K562 (cell line): ENCODE data around the gene FIBP. TPM values are rescaled to one million over a fixed set of nuclear protein-coding genes. Genes with fewer than 3 reads are reported as not detected.
A peak's percentile ranks its signal among the peaks of the same experiment; 100 is the strongest.

Source experiments
- ARNT ChIP-seq, 2 experiments: fragments of 450-650 bp; IDR thresholded peaks; 2 replicates each; pipeline ENCODE4 v1.6.1; 2016; ENCODE audit warnings: mild to moderate bottlenecking in 1 of 2
- CBX3 ChIP-seq, 2 experiments: IDR thresholded peaks; 1 replicate in 1 of 2; 2 replicates in 1 of 2; pipeline ENCODE4 v1.6.1; 2012; ENCODE audit warnings: inconsistent platforms in 2 of 2, low read length in 2 of 2, borderline replicate concordance in 1 of 2, control low read depth in 1 of 2
- CC2D1A ChIP-seq: fragments of 450-650 bp; IDR thresholded peaks from 2 replicates; pipeline ENCODE4 v1.6.1; 2017; ENCODE audit warnings: mild to moderate bottlenecking
- CREM ChIP-seq: IDR thresholded peaks from 2 replicates; pipeline ENCODE4 v1.6.1; 2014; ENCODE audit warnings: antibody characterized with exemption, low read depth
- CTBP1 ChIP-seq: fragments of 450-650 bp; IDR thresholded peaks from 2 replicates; pipeline ENCODE4 v1.6.1; 2016; ENCODE audit warnings: borderline replicate concordance
- E2F3 ChIP-seq: fragments of 250-450 bp; sonication (Bioruptor Pico); IDR thresholded peaks from 2 replicates; pipeline ENCODE4 v1.4.0; 2020; ENCODE audit warnings: mild to moderate bottlenecking
- HCFC1 ChIP-seq: IDR thresholded peaks from 2 replicates; pipeline ENCODE4 v1.6.1; 2012; ENCODE audit warnings: low read depth, low read length, improper control_type of control experiment
- HDAC2 ChIP-seq: fragments of 450-650 bp; IDR thresholded peaks from 2 replicates; pipeline ENCODE4 v1.6.1; 2016; ENCODE audit warnings: mild to moderate bottlenecking
- HSF4 ChIP-seq: fragments of 250-450 bp; sonication (Bioruptor Pico); IDR thresholded peaks from 2 replicates; pipeline ENCODE4 v2.1.2; 2022; ENCODE audit warnings: mild to moderate bottlenecking, moderate library complexity, borderline replicate concordance
- ILF3 ChIP-seq: fragments of 450-650 bp; IDR thresholded peaks from 2 replicates; pipeline ENCODE4 v1.6.1; 2018; ENCODE audit warnings: antibody characterized with exemption, mild to moderate bottlenecking, moderate library complexity, borderline replicate concordance
- KAT7 ChIP-seq: sonication (generic); formaldehyde crosslinking; IDR thresholded peaks from 2 replicates; pipeline ENCODE4 v1.8.0; 2022; ENCODE audit warnings: missing genetic modification reagents, mild to moderate bottlenecking, borderline replicate concordance
- KDM5B ChIP-seq: fragments of 200-600 bp; sonication (generic); IDR thresholded peaks from 2 replicates; pipeline ENCODE4 v1.6.1; 2012; ENCODE audit warnings: low read depth, mild to moderate bottlenecking, moderate library complexity, low read length, control low read depth, inconsistent platforms; ENCODE audit not compliant: insufficient replicate concordance
- MEF2D ChIP-seq: conservative IDR thresholded peaks from 2 replicates; pipeline ENCODE4 v1.6.1; 2016; ENCODE audit warnings: low read depth, missing genetic modification characterization, missing compliant biosample characterization
- NCOA1 ChIP-seq: fragments of 450-650 bp; IDR thresholded peaks from 2 replicates; pipeline ENCODE4 v1.6.1; 2016; ENCODE audit warnings: low read depth
- NFYB ChIP-seq: IDR thresholded peaks from 2 replicates; pipeline ENCODE4 v1.6.1; 2011; ENCODE audit warnings: mild to moderate bottlenecking, moderate library complexity; ENCODE audit not compliant: insufficient read length; ENCODE audit errors: extremely low read depth
- RAD51 ChIP-seq: fragments of 450-650 bp; IDR thresholded peaks from 2 replicates; pipeline ENCODE4 v1.7.1; 2016; ENCODE audit warnings: low read depth, mild to moderate bottlenecking, borderline replicate concordance
- RB1 ChIP-seq: fragments of 450-650 bp; IDR thresholded peaks from 2 replicates; pipeline ENCODE4 v1.6.1; 2017; ENCODE audit warnings: low read depth, mild to moderate bottlenecking
- SAP30 ChIP-seq: fragments of 200-600 bp; sonication (generic); IDR thresholded peaks from 2 replicates; pipeline ENCODE4 v1.6.1; 2012; ENCODE audit warnings: borderline replicate concordance, low read depth, mild to moderate bottlenecking, moderate library complexity, low read length, control low read depth, inconsistent platforms; ENCODE audit not compliant: insufficient read depth, poor library complexity, severe bottlenecking
- SOX6 ChIP-seq: fragments of 450-650 bp; IDR thresholded peaks from 2 replicates; pipeline ENCODE4 v1.6.1; 2014; ENCODE audit warnings: mild to moderate bottlenecking
- SRSF7 ChIP-seq: fragments of 200-400 bp; formaldehyde crosslinking; optimal IDR thresholded peaks from 2 replicates; pipeline ENCODE3; 2017; ENCODE audit warnings: mild to moderate bottlenecking, low read depth, low read length
- STAG1 ChIP-seq: sonication (generic); formaldehyde crosslinking; IDR thresholded peaks from 2 replicates; pipeline ENCODE4 v1.5.0; 2020; ENCODE audit warnings: missing genetic modification reagents, borderline replicate concordance
- SUPT5H ChIP-seq: fragments of 450-650 bp; IDR thresholded peaks from 2 replicates; pipeline ENCODE4 v1.6.1; 2016
- TEAD1 ChIP-seq, 2 experiments: fragments of 450-650 bp in 1 of 2; sonication (generic) in 1 of 2; formaldehyde crosslinking; IDR thresholded peaks; 2 replicates each; pipeline versions ENCODE4 v1.4.0 to v1.8.0; 2020 to 2022; ENCODE audit warnings: mild to moderate bottlenecking in 2 of 2, missing genetic modification reagents in 1 of 2
- VEZF1 ChIP-seq: fragments of 200-800 bp; sonication (Bioruptor generic); IDR thresholded peaks from 2 replicates; pipeline ENCODE4 v1.6.1; 2017; ENCODE audit warnings: missing genetic modification characterization, missing compliant biosample characterization
- XRCC5 ChIP-seq: fragments of 200-400 bp; formaldehyde crosslinking; IDR thresholded peaks from 2 replicates; pipeline ENCODE4 v1.6.1; 2017; ENCODE audit warnings: low read depth, mild to moderate bottlenecking, low read length
- ZBTB1 ChIP-seq: sonication (generic); formaldehyde crosslinking; IDR thresholded peaks from 2 replicates; pipeline ENCODE4 v1.8.1; 2023; ENCODE audit warnings: missing genetic modification reagents, low read depth, mild to moderate bottlenecking, borderline replicate concordance
- polyA plus RNA-seq, 8 experiments: library from polyadenylated mRNA; depleted of rRNA in 4 of 8; stranded (reverse) in 5 of 8; unstranded in 3 of 8; fragments of >200 nt; fragmentation: Nextera tagmentation in 2 of 8; fragmentation: Illumina TruSeq in 1 of 8; extraction: Ambion mirVana in 2 of 8; extraction: Trizol in 1 of 8; gene quantifications; 2 replicates each; pipeline versions ENCODE4 v1.2.1 to v1.2.3, GENCODE V29; 2011 to 2014; ENCODE audit warnings: inconsistent platforms in 1 of 8, missing spikeins in 1 of 8
- total RNA-seq, 7 experiments: library from RNA; depleted of rRNA in 6 of 7; stranded (reverse); fragments of >200 nt in 6 of 7; fragmentation: Illumina TruSeq in 2 of 7; extraction: Trizol in 2 of 7; gene quantifications; 2 replicates each; pipeline versions ENCODE4 v1.2.1 to v1.2.3, GENCODE V29; 2011 to 2021; ENCODE audit warnings: low replicate concordance in 1 of 7
- TF ChIP-seq, protein P1 (sequence below): sonication (generic); formaldehyde crosslinking; IDR thresholded peaks from 2 replicates; pipeline ENCODE4 v1.9.0; 2022; ENCODE audit warnings: mild to moderate bottlenecking, missing genetic modification reagents

The FIBP gene
- total and polyA plus RNA-seq, 9 of the 15 experiments (the other 6 are each of a cell fraction or from before 2014, with no cell fraction given): 41.2 to 79.2 (median 48.6) TPM

- TF ChIP-seq HSF4 (CRISPR knock-in tag) (no peak), SAP30 (peak; percentile 79), CBX3 (IDR thresholded peaks at IDR 0.05; ENCODE audit: borderline replicate concordance in 1 of 2, low read length in 2 of 2) (peak in 1 of 2 experiments; percentile 68; a peak in 1 of 3 replicates), TEAD1 (CRISPR knock-in tag; IDR thresholded peaks at IDR 0.05) (0 out of 4 replicates have a peak, but pooled peaks of 1 of the 2 experiments have one; percentile 34), KAT7 (CRISPR knock-in tag) (peak; percentile 92), ILF3 (peak; percentile 55; the same call in 1 of the 2 replicates), ARNT (IDR thresholded peaks at IDR 0.05) (peak in 1 of 2 experiments; percentile 62; a peak in 2 of 4 replicates), RAD51 (peak; percentile 47; the same call in 1 of the 2 replicates), HDAC2 (peak; percentile 66), CREM (peak; percentile 81), E2F3 (CRISPR knock-in tag) (peak; percentile 18; the same call in 1 of the 2 replicates), SOX6 (peak; percentile 66; the same call in 1 of the 2 replicates), ZBTB1 (CRISPR knock-in tag) (peak; percentile 45; the same call in 1 of the 2 replicates), STAG1 (CRISPR knock-in tag) (no peak), MEF2D (tag) (no peak; the same call in 1 of the 2 replicates), VEZF1 (CRISPR knock-in tag) (peak; percentile 90), NCOA1 (no peak; the same call in 1 of the 2 replicates), CC2D1A (peak; percentile 37; the same call in 1 of the 2 replicates), NFYB (peak; percentile 61), SUPT5H (peak; percentile 68; the same call in 1 of the 2 replicates), SRSF7 (no peak), CTBP1 (peak; percentile 78; the same call in 1 of the 2 replicates), KDM5B (peak; percentile 61), XRCC5 (peak; percentile 92), HCFC1 (peak; percentile 78), RB1 (peak; percentile 59)
- TF ChIP-seq, protein P1, sequence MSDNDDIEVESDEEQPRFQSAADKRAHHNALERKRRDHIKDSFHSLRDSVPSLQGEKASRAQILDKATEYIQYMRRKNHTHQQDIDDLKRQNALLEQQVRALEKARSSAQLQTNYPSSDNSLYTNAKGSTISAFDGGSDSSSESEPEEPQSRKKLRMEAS (CRISPR knock-in tag): peak; percentile 40; the same call in 1 of the 2 replicates
Measured at GRCh38 chr11:65860278-65861164, 27.8 kb downstream of the FIBP start, which contains the start of gene MUS81 (continued).
